CD4-positive, CD25-positive, alpha-beta regulatory T cell (primary cell): ENCODE measurements around the gene FBXL7. TPM values are rescaled to one million over a fixed set of nuclear protein-coding genes. Genes with fewer than 3 reads are reported as not detected.

Experiments used
- ATAC-seq, 2 donors: fragments of 150-1000 bp; cut with Tn5 transposase; one replicate each; pipeline ENCODE4 v1.10.0; 2021; ENCODE audit warnings: low read depth in 2 of 2, moderate number of reproducible peaks in 2 of 2, moderate library complexity in 1 of 2
- DNase-seq, 3 donors: peaks; one replicate each; pipeline versions ENCODE4 v3.0.0 to v3.0.0-alpha.2; 2012 to 2022; ENCODE audit warnings: mixed read lengths in 1 of 3
- H3K27ac ChIP-seq: one replicate; pipeline ENCODE4 v1.7.0; 2013; ENCODE audit warnings: mild to moderate bottlenecking, low read length; ENCODE audit not compliant: insufficient read depth, poor library complexity, severe bottlenecking
- H3K27me3 ChIP-seq: one replicate; pipeline ENCODE4 v1.7.0; 2013; ENCODE audit warnings: low read length; ENCODE audit not compliant: control insufficient read depth, insufficient read depth
- H3K36me3 ChIP-seq: one replicate; pipeline ENCODE4 v1.7.0; 2013; ENCODE audit warnings: mild to moderate bottlenecking, low read length, moderate library complexity; ENCODE audit not compliant: control insufficient read depth, insufficient read depth
- H3K4me1 ChIP-seq: 2 replicates; pipeline ENCODE4 v1.7.0; 2013; ENCODE audit warnings: mild to moderate bottlenecking, low read length; ENCODE audit not compliant: insufficient read depth, control insufficient read depth, poor library complexity, severe bottlenecking
- H3K4me3 ChIP-seq: one replicate; pipeline ENCODE4 v1.7.0; 2013; ENCODE audit warnings: low read depth, mild to moderate bottlenecking, low read length, moderate library complexity
- H3K9me3 ChIP-seq, 2 experiments: 1 replicate in 1 of 2; 2 replicates in 1 of 2; pipeline ENCODE4 v1.7.0; 2013; ENCODE audit warnings: low read length in 2 of 2, mild to moderate bottlenecking in 1 of 2, moderate library complexity in 1 of 2; ENCODE audit not compliant: control insufficient read depth in 2 of 2
- H3K27ac Mint-ChIP-seq, 3 donors: one replicate each; pipeline ENCODE4 v1.8.0; 2020 to 2022; ENCODE audit warnings: mild to moderate bottlenecking in 3 of 3, mixed read lengths in 3 of 3, moderate library complexity in 2 of 3
- H3K27me3 Mint-ChIP-seq: one replicate; pipeline ENCODE4 v1.8.0; 2022; ENCODE audit warnings: mild to moderate bottlenecking, mixed read lengths
- H3K36me3 Mint-ChIP-seq: one replicate; pipeline ENCODE4 v1.8.0; 2020; ENCODE audit warnings: mixed read lengths
- H3K4me1 Mint-ChIP-seq, 4 donors: one replicate each; pipeline ENCODE4 v1.8.0; 2020 to 2022; ENCODE audit warnings: mixed read lengths in 4 of 4, mild to moderate bottlenecking in 1 of 4
- H3K4me3 Mint-ChIP-seq, 4 donors: one replicate each; pipeline ENCODE4 v1.8.0; 2020 to 2022; ENCODE audit warnings: mild to moderate bottlenecking in 4 of 4, mixed read lengths in 4 of 4, moderate library complexity in 3 of 4
- H3K9me3 Mint-ChIP-seq, 7 donors: one replicate each; pipeline ENCODE4 v1.8.0; 2020 to 2022; ENCODE audit warnings: mixed read lengths in 7 of 7, mild to moderate bottlenecking in 3 of 7, moderate library complexity in 2 of 7
- polyA plus RNA-seq, 4 donors: library from polyadenylated mRNA; unstranded; fragments of 300-500 nt; fragmentation: Illumina TruSeq; gene quantifications; one replicate each; pipeline ENCODE4 v1.2.3, GENCODE V29; 2021
- total RNA-seq: library from RNA; stranded (reverse); gene quantifications from one replicate; pipeline ENCODE4 v1.2.3, GENCODE V29; 2022

Gene FBXL7
- total and polyA plus RNA-seq, 5 donors from 2014 or later, result not detected

DNA sequence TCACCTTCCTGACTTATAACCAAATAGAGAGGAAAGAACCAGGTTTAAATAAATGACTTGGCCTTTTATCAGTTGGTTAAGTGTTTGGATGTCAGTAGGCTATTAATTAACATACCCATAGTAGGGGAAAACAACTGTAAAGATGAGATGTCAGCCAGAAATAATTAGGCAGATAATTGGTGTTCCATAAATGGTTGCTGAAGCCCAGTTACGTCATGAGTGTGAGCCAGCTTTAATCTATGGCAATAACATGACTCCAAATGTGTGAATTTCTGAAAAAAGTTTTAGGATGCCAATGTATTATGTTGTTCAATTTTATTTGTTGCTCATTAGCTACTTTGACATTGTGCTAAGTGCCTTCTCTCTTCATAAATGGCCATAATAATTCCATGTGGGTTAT lies 180.5 kb downstream of the FBXL7 start:
- no peak for DNase-seq
- H3K27ac Mint-ChIP-seq, result no peak overlapping the region
- no peak overlapping the region for H3K27ac ChIP-seq
- no peaks in the 10 kb centered on the region for H3K9me3 ChIP-seq
- no peak overlapping the region for H3K4me3 Mint-ChIP-seq
- no peaks in the 10 kb centered on the region for H3K36me3 Mint-ChIP-seq
- H3K9me3 Mint-ChIP-seq, result peaks cover 0 to 4% (median 2%) of the 10 kb centered on the region in 7 donors
- H3K27me3 Mint-ChIP-seq, result no peaks in the 10 kb centered on the region
- no peaks in the 10 kb centered on the region for H3K27me3 ChIP-seq
- H3K36me3 ChIP-seq, result no peaks in the 10 kb centered on the region
- H3K4me1 ChIP-seq, result no peaks in the 10 kb centered on the region
- ATAC-seq, result no peak
- no peak overlapping the region for H3K4me3 ChIP-seq
- H3K4me1 Mint-ChIP-seq, result no peaks in the 10 kb centered on the region

DNA sequence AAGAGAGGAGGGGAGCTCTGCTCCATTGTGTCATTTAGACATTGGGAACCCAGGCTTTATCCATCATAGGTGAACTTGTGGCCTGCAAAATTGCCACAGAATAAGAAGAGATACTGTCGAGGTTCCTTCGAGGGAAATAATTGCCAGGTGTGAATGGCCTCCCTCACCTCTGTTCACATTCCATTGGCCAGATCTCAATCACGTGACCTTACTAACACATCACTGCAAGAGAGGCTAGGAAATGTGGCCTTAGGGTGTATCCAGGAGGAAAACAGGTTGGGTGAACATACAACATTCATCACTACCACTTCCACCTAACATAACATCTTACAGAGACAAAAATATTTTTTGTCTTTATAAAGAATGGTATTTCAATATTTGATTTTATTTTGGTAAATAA lies 182.1 kb downstream of the FBXL7 start:
- Histone ChIP-seq H3K27me3 (no peaks in the 10 kb centered on the region), H3K4me1 (no peaks in the 10 kb centered on the region), H3K4me3 (no peak overlapping the region), H3K36me3 (no peaks in the 10 kb centered on the region), H3K27ac (no peak overlapping the region), H3K9me3 (no peaks in the 10 kb centered on the region)
- no peaks in the 10 kb centered on the region for H3K4me1 Mint-ChIP-seq
- no peaks in the 10 kb centered on the region for H3K27me3 Mint-ChIP-seq
- peaks cover 0 to 4% (median 2%) of the 10 kb centered on the region in 7 donors for H3K9me3 Mint-ChIP-seq
- ATAC-seq (no peak), DNase-seq (no peak)
- H3K4me3 Mint-ChIP-seq, result no peak overlapping the region
- H3K27ac Mint-ChIP-seq, result no peak overlapping the region
- no peaks in the 10 kb centered on the region for H3K36me3 Mint-ChIP-seq

DNA sequence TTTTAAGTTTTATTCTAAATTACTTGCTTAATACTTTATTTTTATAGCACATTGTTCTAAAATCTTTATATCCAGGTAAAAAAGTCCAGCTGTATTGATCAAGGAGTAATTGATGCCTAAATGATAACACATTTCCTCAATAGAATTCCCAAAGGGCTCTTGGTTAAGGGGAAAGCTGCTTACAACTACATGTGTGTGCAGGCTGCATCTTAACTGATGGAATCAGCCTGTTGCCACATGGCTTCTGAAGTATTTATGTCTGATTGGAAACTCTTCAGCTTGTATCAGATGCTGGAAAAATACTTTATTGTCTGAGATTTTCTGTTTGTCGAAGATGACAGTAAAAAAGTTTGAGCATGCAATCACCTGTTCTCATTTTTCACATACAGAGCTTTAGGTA lies 182.6 kb downstream of the FBXL7 start:
- Mint-ChIP-seq H3K27ac (no peak overlapping the region), H3K4me1 (no peaks in the 10 kb centered on the region), H3K4me3 (no peak overlapping the region), H3K27me3 (no peaks in the 10 kb centered on the region), H3K36me3 (no peaks in the 10 kb centered on the region), H3K9me3 (peaks cover 0 to 4% (median 2%) of the 10 kb centered on the region in 7 donors)
- ATAC-seq, result no peak
- no peak overlapping the region for H3K4me3 ChIP-seq
- DNase-seq, result no peak
- no peak overlapping the region for H3K27ac ChIP-seq
- H3K4me1 ChIP-seq, result no peaks in the 10 kb centered on the region
- H3K36me3 ChIP-seq, result no peaks in the 10 kb centered on the region
- no peaks in the 10 kb centered on the region for H3K27me3 ChIP-seq
- H3K9me3 ChIP-seq, result no peaks in the 10 kb centered on the region

DNA sequence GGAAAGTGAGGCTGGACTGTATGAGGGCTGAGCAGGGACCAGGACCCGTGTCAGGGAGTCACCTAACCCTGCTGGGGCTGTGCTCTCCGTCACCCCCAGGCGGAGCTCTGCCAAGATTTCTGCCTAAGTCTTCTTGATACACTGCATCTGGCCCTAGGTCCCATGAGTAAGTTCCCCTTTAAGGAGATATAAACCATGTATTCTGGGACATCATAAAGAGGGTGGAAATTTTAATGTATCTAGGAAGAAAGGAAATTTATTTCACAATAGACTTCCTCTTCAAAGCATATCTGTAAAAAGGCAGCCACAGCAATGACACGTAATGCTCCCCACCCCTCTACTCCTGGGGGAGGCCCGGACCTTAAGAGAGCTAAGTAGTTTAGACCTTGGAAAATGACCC lies 183.4 kb downstream of the FBXL7 start:
- H3K27me3 Mint-ChIP-seq, result no peaks in the 10 kb centered on the region
- ATAC-seq (no peak), DNase-seq (no peak)
- no peak overlapping the region for H3K27ac Mint-ChIP-seq
- H3K36me3 ChIP-seq, result no peaks in the 10 kb centered on the region
- H3K9me3 ChIP-seq, result no peaks in the 10 kb centered on the region
- no peak overlapping the region for H3K4me3 Mint-ChIP-seq
- H3K4me1 Mint-ChIP-seq, result no peaks in the 10 kb centered on the region
- no peak overlapping the region for H3K4me3 ChIP-seq
- no peaks in the 10 kb centered on the region for H3K4me1 ChIP-seq
- H3K36me3 Mint-ChIP-seq, result no peaks in the 10 kb centered on the region
- no peak overlapping the region for H3K27ac ChIP-seq
- peaks cover 0 to 4% (median 2%) of the 10 kb centered on the region in 7 donors for H3K9me3 Mint-ChIP-seq
- no peaks in the 10 kb centered on the region for H3K27me3 ChIP-seq

DNA sequence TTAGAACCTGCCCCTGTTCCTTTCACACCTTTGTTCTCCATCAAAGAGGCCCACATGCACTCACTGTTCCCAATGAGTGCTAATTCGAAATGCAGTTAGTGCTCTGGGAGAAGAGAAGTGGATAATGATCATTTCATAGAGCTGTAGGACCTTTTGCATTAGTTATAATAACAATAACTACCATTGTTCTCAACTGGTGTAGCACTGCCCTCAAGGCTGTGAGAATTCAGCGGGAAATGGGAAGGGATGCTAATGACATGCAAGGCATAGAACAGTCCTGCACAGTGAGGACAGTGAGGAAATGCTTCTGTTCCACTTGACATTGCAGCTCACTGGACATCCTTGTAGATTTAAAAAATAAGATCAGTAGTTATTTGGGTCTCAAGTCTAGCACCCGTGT lies 187.4 kb downstream of the FBXL7 start:
- Mint-ChIP-seq H3K4me1 (no peaks in the 10 kb centered on the region), H3K4me3 (no peak overlapping the region), H3K36me3 (no peaks in the 10 kb centered on the region), H3K9me3 (peaks cover 0 to 8% (median 2%) of the 10 kb centered on the region in 7 donors), H3K27ac (no peak overlapping the region), H3K27me3 (no peaks in the 10 kb centered on the region)
- no peak for ATAC-seq
- DNase-seq, result no peak
- Histone ChIP-seq H3K4me1 (no peaks in the 10 kb centered on the region), H3K9me3 (no peaks in the 10 kb centered on the region), H3K27ac (no peak overlapping the region), H3K36me3 (no peaks in the 10 kb centered on the region), H3K4me3 (no peak overlapping the region), H3K27me3 (no peaks in the 10 kb centered on the region)

DNA sequence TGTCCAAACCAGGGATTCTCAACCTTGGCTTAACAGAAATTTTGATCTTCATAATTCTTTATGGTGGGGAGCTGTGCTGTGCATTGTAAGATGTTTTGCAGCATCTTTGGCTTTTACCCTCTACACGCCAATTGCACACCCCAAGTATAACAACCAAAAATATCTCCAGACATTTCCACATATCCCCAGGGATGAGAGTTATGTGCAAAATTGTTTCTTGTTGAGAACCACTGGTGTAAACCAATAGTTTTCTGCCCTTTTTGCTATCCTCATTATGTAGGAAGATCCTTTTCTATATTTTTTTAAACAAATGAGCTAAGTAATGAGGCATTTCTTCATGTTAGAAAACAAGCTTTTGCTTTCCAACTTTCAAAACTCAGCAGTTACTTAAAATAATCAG lies 189.9 kb downstream of the FBXL7 start:
- no peak overlapping the region for H3K4me3 Mint-ChIP-seq
- no peaks in the 10 kb centered on the region for H3K4me1 ChIP-seq
- no peaks in the 10 kb centered on the region for H3K36me3 ChIP-seq
- ATAC-seq (no peak), DNase-seq (no peak)
- H3K9me3 Mint-ChIP-seq, result peaks cover 0 to 10% (median 2%) of the 10 kb centered on the region in 7 donors
- H3K36me3 Mint-ChIP-seq, result no peaks in the 10 kb centered on the region
- no peaks in the 10 kb centered on the region for H3K27me3 Mint-ChIP-seq
- no peak overlapping the region for H3K4me3 ChIP-seq
- no peak overlapping the region for H3K27ac ChIP-seq
- H3K4me1 Mint-ChIP-seq, result no peaks in the 10 kb centered on the region
- H3K27me3 ChIP-seq, result no peaks in the 10 kb centered on the region
- no peaks in the 10 kb centered on the region for H3K9me3 ChIP-seq
- H3K27ac Mint-ChIP-seq, result no peak overlapping the region

DNA sequence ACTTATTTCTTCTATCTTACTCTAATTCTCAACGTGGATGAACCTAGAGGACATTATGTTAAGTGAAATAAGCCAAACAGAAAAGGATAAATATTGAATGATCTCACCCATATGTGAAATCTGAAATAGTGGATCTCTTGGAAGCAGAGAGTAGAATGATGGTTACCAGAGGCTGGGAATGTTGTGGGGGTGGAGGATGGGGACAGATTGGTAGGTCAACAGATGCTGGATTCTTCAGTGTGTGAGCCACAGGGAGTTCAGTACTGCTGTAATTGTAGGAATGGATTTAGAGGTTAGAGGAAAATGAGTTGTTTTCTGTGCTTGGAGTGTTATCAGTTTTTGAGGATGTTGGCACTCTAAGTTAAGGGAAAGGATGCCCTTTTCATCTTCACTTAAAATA lies 190.6 kb downstream of the FBXL7 start:
- Mint-ChIP-seq H3K27me3 (no peaks in the 10 kb centered on the region), H3K4me3 (no peak overlapping the region)

DNA sequence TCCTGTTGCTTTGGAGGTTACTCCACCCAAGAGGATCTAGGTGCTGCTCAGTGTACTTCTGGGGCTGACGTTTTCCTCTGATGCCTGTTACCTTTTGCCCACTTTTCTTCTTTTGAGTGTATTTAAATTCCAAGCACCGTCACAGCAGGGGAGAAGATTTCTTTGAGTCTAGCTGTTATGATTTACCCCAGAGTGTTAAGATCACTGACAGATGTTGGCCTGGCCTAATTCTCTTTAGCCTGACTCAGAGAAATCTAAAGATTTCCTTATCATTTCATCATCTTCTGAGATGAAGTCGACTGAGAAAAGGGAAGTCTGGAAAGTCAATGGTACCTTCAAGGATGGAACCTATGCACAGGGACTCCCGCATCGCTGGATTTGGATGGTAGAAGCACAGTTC lies 191.5 kb downstream of the FBXL7 start:
- ATAC-seq (no peak), DNase-seq (no peak)
- Mint-ChIP-seq H3K4me3 (no peak overlapping the region), H3K4me1 (no peaks in the 10 kb centered on the region), H3K27me3 (no peaks in the 10 kb centered on the region), H3K9me3 (peaks cover 0 to 10% (median 2%) of the 10 kb centered on the region in 7 donors), H3K36me3 (no peaks in the 10 kb centered on the region), H3K27ac (no peak overlapping the region)
- H3K27me3 ChIP-seq, result no peaks in the 10 kb centered on the region
- no peaks in the 10 kb centered on the region for H3K4me1 ChIP-seq
- H3K4me3 ChIP-seq, result no peak overlapping the region
- H3K36me3 ChIP-seq, result no peaks in the 10 kb centered on the region
- no peaks in the 10 kb centered on the region for H3K9me3 ChIP-seq
- no peak overlapping the region for H3K27ac ChIP-seq

More for the DNA sequence above, 190.6 kb downstream of the FBXL7 start:
- H3K9me3 Mint-ChIP-seq, result peaks cover 0 to 10% (median 2%) of the 10 kb centered on the region in 7 donors
- Histone ChIP-seq H3K4me1 (no peaks in the 10 kb centered on the region), H3K27me3 (no peaks in the 10 kb centered on the region), H3K36me3 (no peaks in the 10 kb centered on the region), H3K9me3 (no peaks in the 10 kb centered on the region), H3K27ac (no peak overlapping the region), H3K4me3 (no peak overlapping the region)
- H3K4me1 Mint-ChIP-seq, result no peaks in the 10 kb centered on the region
- no peaks in the 10 kb centered on the region for H3K36me3 Mint-ChIP-seq
- no peak overlapping the region for H3K27ac Mint-ChIP-seq
- DNase-seq (no peak), ATAC-seq (no peak)
